MV-4-11 (cell line): ENCODE measurements around the gene MAP1LC3B2.

ENCODE experiments used
- DNase-seq: peaks from one replicate; lab custom pipeline; 2025; lab: John Stamatoyannopoulos, UW

The MAP1LC3B2 gene

GRCh38 chr12:116559162-116559935 lies at the start of gene MAP1LC3B2:
Gene MAP1LC3B2, plus strand, starts transcription at chr12:116559381. Its CDS starts 16,562 bp downstream, at chr12:116575943.
- DNase-seq: peak; percentile 99

DNA sequence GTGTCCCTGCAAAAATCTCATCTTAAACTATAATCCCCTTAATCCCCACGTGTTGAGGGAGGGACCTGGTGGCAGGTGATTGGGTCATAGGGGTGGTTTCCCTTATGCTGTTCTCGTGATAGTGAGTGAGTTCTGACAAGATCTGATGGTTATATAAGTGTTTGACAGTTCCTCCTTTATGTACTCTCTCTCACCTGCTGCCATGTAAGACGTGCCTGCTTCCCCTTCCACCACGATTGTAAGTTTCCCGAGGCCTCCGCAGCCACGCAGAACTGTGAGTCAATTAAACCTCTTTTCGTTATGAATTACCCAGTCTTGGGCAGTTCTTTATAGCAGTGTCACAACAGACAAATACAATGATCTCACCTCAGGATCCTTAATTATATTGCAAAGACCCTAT lies 45.2 kb upstream of the MAP1LC3B2 start:
- no peak for DNase-seq

GRCh38 chr12:116515684-116516083 lies 43.5 kb upstream of the MAP1LC3B2 start:
- peak; percentile 68 for DNase-seq

- no peak for DNase-seq
Measured at GRCh38 chr12:116516657-116517056, 42.5 kb upstream of the MAP1LC3B2 start.

DNA sequence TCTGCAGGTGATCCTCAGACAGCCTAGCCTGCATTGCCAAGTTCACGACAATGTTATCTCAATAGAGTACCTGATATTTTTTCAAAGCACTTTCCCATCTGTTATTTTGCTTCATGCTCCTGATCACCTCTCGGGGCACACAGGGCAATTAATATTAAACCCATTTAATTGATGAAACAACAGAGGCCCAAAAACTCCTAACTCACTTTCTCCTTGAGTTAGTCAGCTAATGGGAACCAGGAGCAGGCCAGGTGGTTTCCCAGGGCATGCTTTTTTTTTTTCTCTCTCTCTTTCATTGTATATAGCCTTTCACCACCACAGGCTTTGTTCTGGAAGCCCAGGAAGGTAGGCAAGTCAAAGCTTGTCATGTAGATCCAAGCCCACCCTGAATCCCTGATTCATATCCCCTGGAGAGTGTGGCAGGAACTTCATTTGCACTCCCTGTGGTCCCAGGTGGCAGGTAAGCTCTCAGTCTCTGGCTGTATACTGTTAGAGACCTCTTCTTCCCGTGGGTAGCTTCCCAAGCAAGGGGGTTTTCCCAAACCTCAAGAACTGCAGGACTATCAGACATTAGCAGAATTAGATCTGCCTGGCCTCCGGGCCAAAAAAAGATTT lies 41.6 kb upstream of the MAP1LC3B2 start:
- DNase-seq: no peak

DNA sequence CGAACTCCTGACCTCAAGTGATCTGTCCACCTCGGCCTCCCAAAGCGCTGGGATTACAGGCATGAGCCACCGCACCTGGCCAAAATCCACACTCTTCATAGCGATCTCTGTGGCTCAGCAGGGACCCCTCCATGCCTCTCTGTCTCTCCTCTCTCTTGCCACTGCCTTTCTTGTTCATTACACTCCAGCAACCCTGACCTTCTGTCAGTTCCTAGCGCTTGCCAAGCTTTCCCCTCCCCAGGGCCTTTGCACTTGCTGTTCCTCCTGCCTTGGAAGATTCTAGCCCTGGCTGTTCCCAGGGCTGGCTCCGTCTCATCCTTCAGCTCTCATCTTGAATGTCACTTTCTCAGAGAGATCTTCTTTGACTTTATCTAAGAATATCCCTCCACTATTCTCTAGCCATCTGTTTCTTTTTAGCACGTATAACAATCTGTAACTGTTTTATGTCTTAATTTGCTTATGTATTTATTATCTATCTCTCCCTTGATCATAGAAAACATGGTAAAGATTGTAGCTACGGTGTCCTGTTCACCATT lies 38.9 kb upstream of the MAP1LC3B2 start:
- DNase-seq: no peak

GRCh38 chr12:116520801-116521471 lies 38.2 kb upstream of the MAP1LC3B2 start:
- DNase-seq: peak; percentile 26

GRCh38 chr12:116524311-116524710 lies 34.9 kb upstream of the MAP1LC3B2 start:
- no peak for DNase-seq

DNA sequence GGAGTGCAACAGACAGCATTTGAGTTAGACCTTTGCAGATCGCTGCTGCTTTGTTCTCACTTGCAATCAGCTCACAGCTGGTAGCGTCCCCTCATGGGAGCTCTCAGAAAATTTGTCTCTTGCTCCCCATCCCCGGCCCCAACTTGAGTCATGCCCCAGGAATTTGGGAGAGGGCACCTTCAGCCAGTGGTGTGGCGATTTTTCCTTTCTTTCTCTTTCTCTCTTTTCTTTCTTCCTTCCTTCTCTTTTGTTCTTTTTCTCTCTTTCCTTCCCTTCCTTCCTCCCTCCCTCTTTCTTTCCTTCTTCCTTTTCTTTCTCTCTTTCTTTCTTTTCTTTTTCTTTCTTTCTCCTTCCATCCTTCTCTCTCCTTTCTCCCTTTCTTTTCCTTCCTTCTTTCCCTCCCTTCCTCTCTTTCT lies 34.2 kb upstream of the MAP1LC3B2 start:
- no peak for DNase-seq

- DNase-seq: no peak
Measured at GRCh38 chr12:116525418-116526001, 33.7 kb upstream of the MAP1LC3B2 start.

GRCh38 chr12:116528065-116528464 lies 31.1 kb upstream of the MAP1LC3B2 start:
- no peak for DNase-seq

DNA sequence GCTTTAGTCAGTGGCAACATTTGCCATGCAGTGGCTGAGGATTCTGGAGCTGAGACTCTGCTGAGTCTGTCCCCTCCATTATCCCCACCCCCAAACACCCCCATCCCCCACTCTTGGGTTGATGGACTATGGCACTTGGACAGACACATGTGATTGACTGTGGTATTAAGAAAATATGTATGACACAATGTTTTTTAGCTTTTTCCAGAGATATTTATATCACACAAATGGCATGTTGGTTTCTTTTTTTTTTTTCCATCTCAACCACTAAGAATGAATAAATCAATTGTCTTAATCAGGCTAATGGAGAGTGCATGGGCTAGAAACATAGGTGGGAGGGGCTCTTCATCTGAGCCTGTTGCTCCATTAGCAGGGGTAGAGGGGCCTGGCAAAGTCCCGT lies 30.7 kb upstream of the MAP1LC3B2 start:
- no peak for DNase-seq

GRCh38 chr12:116529048-116529447 lies 30.1 kb upstream of the MAP1LC3B2 start:
- no peak for DNase-seq

GRCh38 chr12:116529686-116530085 lies 29.5 kb upstream of the MAP1LC3B2 start:
- no peak for DNase-seq

- DNase-seq: no peak
Measured at GRCh38 chr12:116532428-116532827, 26.8 kb upstream of the MAP1LC3B2 start.

DNA sequence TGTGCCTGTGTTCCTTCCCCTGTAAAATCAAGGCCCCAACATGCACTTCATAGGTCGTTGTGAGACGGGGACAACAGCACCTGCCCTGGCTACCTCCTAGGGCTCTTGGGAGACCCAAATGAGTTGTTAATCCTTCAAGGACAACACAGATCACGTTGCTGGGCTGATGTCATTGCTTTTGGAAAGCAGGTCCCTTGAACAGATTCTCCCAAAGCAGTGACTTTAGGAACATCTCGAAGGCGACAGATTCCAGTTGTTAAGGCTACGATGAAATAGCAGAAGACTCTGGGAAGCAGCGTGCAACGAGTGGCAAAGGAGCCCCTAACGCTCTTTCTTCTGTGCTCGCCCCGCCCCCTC lies 26.2 kb upstream of the MAP1LC3B2 start:
- DNase-seq: no peak

GRCh38 chr12:116533343-116534251 lies 25.6 kb upstream of the MAP1LC3B2 start:
- peak; percentile 55 for DNase-seq

- no peak for DNase-seq
Measured at GRCh38 chr12:116534311-116535121, 24.7 kb upstream of the MAP1LC3B2 start.

DNA sequence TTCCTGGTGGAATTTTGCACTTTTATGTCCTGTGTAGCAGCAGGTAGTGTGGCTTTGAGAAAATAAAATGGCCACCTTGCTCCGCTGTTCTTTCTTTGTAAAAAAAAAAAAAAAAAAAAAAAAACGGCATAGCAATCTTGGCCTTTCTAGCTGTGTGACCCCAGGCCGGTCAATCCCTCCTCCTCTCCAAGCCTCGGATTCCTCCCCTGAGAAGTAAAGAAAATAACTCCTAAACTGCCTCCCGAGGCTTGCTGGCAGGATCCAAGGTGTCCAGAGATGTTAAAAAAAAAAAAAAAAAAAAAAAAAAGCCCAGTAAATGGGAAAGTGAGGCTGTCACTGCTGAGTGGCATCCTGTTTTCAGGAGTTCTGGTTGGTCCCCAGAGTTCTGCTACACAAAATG lies 23.9 kb upstream of the MAP1LC3B2 start:
- DNase-seq: no peak

- no peak for DNase-seq
Measured at GRCh38 chr12:116537101-116537904, 21.9 kb upstream of the MAP1LC3B2 start.
